Right lung (tissue), 5 donors: Measurements from ENCODE around the gene VCP. TPM values are rescaled to one million over a fixed set of nuclear protein-coding genes. Genes with fewer than 3 reads are reported as not detected.
"Not testable (repeated sequence)": the region's sequence is repeated elsewhere in the genome, so short reads cannot be mapped to it uniquely, and the experiment has no call there.

ENCODE experiments used
- DNase-seq, 2 donors: peaks; one replicate each; pipeline ENCODE4 v3.0.0-alpha.2; 2013
- polyA plus RNA-seq, 5 donors: library from polyadenylated mRNA; unstranded; fragments of 120-200 nt; gene quantifications; one replicate each; pipeline versions ENCODE4 v1.2.1 to v1.2.3, GENCODE V29; 2013; ENCODE audit warnings: inconsistent platforms in 1 of 5, low replicate concordance in 1 of 5; ENCODE audit not compliant: insufficient read length in 5 of 5, insufficient read depth in 1 of 5

VCP gene
- polyA plus RNA-seq, 5 donors: 182 to 231 (median 209) TPM

DNA sequence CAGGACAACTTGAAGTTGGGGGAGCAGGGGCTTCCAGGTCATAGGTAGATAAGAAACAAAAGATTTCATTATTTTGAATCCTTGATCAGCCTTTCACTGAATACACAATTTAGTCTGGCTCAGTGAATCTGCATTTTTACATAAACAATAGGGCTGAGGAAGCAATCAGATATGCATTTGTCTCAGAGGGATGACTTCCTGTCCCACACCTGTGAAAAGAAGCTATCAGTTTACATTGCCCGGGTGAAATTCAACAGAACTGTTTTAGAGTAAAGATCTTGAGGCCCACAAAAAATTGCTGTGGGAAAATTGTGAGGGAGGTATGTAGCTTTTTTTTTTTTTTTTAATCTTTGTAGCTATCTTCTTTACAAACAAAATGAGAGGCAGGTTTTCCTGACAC lies 44.6 kb downstream of the VCP start:
- DNase-seq: no peak

DNA sequence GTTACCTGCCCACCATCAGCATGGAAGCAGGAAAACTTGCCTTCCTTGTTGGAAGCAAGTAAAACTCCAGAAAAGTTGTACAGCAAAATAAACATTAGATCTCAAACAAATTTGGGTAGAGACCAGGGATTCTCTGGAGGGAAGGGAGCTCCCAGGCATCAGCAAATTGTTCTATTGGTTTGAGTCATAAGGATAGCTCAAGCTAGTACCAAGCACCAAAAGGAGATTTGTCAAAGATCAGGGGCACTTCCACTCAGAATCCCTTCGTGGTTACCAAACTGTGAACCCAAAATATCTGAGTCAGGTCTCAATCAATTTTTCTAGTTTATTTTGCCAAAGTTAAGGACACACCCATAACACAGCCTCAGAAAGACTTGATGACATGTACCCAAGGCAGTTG lies 45.1 kb downstream of the VCP start:
- no peak for DNase-seq

GRCh38 chr9:35026671-35027070 lies 45.8 kb downstream of the VCP start:
- no peak for DNase-seq

DNA sequence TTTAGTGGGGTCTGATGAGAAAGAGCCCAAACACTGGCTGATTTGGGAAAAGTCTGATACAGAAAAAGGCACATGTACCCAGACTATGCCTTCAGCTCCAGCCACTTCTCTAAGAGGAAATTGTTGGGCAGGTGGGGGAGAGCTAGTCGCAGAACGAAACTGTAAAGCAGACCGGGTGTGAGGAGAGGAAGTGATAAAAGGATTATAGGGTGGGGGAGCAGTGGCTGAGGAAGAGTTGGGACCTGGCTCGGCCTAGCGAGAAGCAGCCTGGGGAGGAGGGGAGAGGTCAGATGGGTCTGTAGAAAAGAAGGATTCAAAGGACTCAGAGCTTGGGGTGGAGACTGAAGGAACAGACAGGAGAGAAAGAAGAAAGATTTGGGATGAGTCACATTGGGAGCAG lies 49.0 kb downstream of the VCP start:
- DNase-seq: not testable (repeated sequence)

DNA sequence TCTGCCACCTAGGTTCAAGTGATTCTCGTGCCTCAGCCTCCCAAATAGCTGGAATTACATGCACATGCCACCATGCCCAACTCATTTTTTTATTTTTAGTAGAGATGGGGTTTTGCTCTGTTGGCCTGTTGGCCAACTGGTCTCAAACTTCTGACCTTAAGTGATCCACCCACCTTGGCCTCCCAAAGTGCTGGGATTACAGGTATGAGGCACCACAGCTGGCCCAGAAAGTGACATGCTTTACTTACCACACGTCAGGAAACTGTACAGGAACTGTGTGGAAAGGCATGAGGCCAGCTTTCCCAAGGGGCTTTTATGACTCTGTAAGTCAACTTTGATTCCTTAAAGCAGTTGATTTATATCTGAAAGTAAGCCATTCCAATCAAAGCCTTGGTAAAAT lies 57.9 kb downstream of the VCP start:
- no peak for DNase-seq

DNA sequence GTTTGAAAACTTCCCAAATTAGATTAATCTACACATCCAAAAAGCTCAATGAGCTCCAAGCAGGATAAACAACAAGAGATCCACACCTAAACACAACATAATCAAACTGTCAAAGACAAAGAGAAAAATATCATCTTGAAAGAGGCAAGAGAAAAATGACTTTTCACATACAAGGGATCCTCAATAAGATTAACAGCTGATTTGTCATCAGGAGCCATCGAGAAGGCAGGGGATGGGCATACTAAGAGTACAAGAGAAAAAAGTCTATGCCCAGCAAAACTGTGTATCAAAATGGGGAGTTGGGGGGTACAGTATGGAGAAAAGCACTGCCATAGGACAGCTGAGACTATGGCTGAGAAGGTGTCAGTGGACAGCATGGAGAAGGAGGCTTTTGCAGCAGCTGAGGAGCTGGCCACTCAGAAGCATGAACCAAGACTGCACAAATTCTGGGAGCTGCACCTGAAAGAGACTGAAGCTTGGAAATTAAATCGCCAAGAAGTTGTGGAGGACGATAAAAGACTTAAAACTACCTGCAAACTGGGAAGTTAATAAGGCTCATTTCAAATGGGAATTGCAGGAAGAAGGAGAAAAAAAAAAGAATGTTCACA lies 62.0 kb downstream of the VCP start:
- no peak for DNase-seq

Other genes with a start within 250 kb of the VCP start
- under 1 TPM; 0.19 to 0.81 (median 0.54) TPM for gene PHF24, start 114.3 kb downstream of the VCP start, polyA plus RNA-seq
- 10 to 100 TPM in 2 of 5 donors, 1 to 10 TPM in 3; 7.5 to 12.5 (median 9.3) TPM for gene DNAJB5, start 82.9 kb downstream of the VCP start, polyA plus RNA-seq
- 10 to 100 TPM; 41.1 to 60.2 (median 49.0) TPM for gene FANCG, start 7.3 kb upstream of the VCP start, polyA plus RNA-seq
- 10 to 100 TPM; 20.2 to 25.6 (median 21.3) TPM for gene PIGO, start 24.0 kb upstream of the VCP start, polyA plus RNA-seq
- 100 to 1,000 TPM in 2 of 5 donors, 10 to 100 TPM in 3; 93.1 to 111 (median 100.0) TPM for gene STOML2, start 30.5 kb upstream of the VCP start, polyA plus RNA-seq
- gene ATOSB, start 43.2 kb upstream of the VCP start, polyA plus RNA-seq: 10 to 100 TPM; 12.3 to 16.1 (median 14.9) TPM
- gene UNC13B, start 89.4 kb upstream of the VCP start, polyA plus RNA-seq: 10 to 100 TPM; 70.4 to 90.4 (median 79.8) TPM